ENCODE data around the gene KRI1.
"Not testable (repeated sequence)": the region's sequence is repeated elsewhere in the genome, so short reads cannot be mapped to it uniquely, and the experiment has no call there.

KRI1 gene

DNA sequence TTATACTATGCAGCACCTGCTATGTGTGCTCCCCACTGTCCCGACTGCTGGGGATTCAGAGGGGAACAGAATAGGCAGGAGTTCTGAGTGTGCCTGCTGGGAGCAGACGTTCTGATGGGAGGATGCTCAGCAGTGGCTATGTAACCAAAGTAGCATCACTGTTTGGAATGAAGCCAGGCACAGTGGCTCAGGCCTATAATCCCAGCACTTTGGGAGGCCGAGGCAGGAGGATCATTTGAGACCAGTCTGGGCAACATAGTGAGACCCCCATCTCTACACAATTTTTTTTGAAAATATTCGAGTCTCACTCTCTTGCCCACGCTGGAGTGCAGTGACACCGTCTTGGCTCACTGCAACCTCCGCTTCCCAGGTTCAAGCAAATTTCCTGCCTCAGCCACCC, 16.1 kb downstream of the KRI1 start:
- DNase-seq = no peak

DNA sequence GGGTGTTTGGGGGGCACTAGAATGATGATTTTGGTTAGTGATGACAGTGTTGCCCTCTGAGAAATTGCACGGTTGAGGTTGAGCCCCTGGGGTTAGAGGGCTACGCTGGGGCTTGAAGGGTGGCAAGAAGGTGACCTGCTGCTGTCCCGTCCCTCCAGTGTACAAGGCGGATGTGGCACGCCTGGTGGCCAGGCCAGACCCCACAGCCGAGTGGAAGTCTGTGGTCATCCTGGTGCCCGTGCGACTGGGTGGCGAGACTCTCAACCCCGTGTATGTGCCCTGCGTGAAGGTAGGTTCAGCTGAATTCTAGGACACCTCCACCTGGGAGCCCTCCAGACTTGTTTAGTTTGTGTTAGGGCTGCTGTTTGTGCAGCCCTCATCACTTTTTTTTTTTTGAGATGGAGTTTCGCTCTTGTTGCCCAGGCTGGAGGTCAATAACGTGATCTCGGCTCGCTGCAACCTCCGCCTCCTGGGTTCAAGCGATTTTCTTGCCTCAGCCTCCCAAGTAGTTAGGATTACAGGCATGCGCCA, 17.0 kb downstream of the KRI1 start:
- DNase-seq = no peak

DNA sequence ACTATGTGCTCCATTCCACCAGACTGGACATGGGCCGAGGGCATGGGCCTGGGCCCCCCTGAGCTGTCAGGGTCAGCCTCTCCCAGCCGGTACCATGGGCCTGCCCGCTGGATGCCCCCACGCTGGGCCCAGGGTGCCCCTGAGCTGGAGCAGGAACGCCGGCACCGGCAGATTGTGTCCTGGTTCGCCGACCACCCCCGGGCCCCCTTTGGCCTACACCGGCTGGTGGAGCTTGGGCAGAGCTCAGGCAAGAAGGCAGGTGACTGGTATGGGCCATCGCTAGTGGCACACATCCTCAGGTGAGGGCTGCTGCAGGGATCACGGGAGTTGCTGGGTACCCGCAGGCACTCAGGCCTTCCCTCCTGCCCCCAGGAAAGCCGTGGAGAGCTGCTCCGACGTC, 19.0 kb downstream of the KRI1 start:
- DNase-seq = no peak

DNA sequence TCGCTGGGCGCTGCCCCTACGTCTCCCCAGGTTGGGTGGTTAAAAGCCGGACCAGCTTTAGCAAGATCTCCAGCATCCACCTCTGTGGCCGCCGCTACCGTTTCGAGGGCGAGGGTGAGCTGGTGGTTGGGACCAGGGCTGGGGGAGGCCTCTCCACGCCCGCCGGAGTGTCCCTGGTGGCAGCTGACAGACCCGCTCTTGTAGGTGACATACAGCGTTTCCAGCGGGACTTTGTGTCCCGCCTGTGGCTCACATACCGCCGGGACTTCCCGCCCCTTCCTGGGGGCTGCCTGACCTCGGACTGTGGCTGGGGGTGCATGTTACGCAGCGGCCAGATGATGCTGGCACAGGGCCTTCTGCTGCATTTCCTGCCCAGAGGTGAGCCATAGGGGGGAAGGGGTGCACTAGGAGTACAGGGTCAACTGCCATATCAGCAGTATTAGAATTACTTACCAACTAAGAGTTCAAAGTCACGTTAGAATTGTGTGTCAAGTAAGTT, 21.0 kb downstream of the KRI1 start:
- no peak for DNase-seq

DNA sequence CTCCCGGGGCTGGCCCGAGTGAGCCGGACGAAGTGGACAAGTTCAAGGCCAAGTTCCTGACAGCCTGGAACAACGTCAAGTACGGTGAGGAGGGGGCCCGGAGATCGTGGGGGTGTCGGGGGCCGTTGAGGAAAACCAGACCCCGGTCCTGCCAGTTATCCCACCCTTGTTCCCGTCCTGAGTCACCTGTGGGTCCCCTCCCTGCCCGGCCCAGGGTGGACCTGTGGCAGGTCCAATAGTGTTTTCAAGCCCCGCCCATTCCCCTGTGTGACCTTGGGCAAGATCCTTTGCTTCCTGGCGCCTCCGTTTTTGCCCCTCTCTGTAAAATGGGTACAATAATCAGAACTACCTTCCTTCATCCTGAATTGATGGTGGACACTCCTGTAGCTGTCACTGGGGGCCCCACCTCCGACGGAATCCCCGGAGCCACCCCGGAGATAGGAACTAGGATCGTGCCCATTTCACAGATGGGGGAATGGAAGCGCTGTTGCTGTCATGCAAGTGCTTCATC, 21.5 kb downstream of the KRI1 start:
- DNase-seq = no peak

DNA sequence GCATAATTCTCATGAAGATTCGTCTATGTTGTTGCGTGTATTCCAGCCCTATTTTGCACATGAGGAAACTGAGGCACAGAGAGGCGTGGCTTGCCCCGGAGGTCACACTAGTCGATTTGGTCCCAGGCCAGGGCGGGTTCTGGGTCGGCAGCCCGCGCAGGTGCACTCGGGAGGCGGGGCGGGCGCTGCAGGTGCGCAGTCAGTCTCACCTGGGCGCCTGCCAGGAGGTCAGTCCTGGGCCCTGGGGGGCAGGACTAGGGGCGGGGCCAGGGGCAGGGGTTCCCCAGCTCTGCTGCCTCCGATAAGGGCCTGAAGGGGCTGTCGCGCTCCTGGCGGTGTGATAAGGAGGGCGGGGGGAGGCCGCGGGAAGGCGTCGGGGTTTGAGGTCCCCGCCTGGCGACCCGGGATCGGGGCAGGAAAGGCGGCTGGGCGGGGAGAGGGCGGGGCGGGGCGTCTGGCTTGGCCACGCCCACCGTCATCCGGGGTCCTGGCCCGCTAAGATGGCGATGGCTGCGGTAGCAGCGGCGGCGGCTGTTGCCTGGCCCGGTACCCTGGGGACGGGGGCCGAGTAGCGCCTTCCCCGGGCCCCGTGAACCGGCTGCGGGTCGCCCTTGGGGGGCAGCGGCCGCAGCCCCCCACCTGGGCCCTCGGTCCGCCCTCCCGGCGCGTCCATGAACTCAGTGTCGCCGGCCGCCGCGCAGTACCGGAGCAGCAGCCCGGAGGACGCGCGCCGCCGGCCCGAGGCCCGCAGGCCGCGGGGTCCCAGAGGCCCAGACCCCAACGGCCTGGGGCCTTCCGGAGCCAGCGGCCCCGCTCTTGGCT, 22.2 kb downstream of the KRI1 start, which contains the start of gene ATG4D:
TSS of gene ATG4D (plus strand) at position 485 of the 822 bp plus-strand sequence. CDS start at position 672, 187 bp downstream.
- peak; percentile 76 for DNase-seq

DNA sequence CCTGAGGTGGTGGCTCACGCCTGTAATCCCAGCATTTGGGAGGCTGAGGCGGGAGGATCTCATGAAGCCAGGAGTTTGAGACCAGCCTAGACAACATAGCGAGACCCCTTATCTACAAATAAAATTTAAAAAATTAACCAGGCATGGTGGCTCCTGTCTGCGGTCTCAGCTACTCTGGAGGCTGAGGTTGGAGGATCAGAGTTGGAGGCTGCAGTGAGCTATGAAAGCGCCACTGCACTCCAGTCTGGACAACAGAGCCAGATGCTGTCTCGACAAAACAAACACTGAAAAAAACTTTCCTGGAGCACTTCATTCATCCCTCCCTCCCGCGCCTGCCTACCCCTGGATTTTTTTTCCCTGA, 22.8 kb downstream of the KRI1 start:
- DNase-seq = no peak

DNA sequence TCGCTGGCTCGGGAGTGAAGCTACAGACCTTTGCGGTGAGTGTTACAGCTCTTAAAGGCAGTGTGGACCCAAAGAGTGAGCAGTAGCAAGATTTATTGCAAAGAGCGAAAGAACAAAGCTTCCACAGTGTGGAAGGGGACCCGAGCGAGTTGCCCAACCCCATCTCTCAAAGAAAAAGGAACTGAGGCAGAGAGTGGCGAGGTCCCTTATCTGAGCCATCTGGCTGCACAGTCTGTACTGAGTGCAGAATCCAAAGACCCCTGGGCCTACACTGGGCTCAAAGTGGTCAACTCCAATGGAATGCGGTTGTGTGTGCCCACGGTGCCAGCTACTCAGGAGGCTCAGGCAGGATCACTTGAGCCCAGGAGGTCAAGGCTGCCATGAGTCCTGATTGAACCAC, 26.8 kb downstream of the KRI1 start:
- not testable (repeated sequence) for DNase-seq

DNA sequence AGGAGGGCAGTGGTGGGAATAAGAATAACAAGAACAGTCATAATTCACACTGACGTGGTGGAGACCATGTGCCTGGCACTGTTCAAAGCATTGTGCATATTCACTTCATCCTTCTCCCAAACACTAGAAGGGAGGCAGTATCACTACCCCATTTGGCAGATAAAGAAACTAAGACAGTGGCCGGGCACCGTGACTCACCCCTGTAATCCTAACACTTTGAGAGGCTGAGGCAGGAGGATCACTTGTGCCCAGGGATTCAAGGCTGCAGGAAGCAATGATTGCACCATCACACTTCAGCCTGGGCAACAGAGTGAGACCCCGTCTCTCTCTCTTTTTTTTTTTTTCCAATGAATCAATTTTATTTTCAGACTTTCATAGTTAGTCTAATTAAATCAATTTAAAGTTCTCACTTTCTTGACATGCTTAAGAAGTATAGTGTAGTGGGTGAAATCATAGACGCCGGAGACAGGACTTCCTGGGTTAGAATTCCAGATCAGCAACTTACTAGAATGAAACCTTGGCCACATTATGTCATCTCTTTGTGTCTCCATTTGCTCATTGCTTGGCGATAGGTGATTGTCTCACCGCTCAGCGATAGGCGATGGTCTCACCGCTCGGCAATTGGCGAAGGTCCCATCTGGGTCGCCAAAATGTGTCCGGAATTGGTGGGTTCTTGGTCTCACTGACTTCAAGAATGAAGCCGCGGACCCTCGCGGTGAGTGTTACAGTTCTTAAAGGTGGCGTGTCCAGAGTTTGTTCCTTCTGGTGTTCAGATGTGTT, 27.4 kb downstream of the KRI1 start:
- DNase-seq = no peak

DNA sequence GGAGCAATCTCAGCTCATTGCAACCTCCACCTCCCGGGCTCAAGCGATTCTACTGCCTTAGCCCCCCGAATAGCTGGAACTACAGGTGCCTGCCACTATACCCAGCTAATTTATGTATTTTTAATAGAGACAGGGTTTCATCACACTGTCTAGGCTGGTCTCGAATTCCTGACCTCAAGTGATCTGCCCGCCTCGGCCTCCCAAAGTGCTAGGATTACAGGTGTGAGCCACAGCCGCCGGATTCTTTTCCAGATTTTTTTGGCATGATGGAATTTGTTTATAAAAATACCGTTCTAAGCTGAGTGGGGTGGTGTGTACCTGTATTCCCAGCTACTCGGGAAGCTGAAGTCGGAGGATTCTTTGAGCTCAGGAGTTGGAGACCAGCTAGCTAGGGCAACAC, 28.1 kb downstream of the KRI1 start:
- DNase-seq = no peak

DNA sequence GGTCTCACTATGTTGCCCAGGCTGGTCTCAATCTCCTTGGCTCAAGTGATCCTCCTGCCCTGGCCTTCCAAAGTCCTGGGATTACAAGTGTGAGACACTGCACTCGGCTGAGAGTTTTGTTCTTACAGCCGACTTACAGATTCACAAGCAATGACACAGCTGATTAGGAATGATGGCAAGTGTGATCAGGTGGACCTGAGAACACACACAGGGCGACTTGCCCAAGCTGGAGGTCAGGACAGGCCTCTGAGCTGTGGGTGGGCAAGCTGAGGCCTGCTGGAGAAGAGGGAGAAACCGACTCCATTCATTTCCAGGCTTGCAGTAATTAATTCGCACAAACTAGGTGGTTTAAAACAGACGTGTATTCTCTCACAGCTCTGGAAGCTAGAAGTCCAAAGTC, 30.2 kb downstream of the KRI1 start:
- DNase-seq = no peak

DNA sequence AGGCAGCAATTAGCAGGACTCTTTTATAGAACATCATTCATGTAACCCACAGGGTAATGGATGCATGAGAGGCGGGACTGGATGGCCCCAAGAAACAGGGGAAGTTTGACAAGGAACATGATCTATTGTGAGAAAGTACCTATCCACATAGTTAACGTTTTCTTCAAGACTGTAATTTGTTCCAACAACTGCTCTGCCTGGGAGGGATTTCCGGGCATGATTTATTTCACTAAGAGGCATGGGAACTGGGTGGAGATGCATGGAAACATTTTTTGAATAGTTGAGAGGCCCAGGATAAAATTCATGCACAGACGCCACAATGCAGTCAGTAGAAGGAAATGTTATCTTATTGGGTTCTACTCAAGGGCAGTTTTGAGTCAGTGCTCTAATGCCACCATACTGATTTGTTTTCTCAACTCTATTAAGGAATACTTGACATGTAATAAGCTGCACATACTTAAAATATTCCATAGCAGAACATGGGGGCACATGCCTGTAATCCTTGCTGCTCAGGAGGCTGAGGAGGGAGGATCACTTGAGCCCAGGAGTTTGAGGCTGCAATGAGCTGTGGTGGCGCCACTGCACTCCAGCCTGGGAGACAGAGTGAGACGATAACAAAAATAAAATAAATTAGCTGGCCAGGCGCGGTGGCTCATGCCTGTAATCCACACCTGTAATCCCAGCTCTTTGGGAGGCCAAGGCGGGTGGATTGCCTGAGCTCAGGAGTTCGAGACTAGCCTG, 32.0 kb downstream of the KRI1 start:
- no peak for DNase-seq

DNA sequence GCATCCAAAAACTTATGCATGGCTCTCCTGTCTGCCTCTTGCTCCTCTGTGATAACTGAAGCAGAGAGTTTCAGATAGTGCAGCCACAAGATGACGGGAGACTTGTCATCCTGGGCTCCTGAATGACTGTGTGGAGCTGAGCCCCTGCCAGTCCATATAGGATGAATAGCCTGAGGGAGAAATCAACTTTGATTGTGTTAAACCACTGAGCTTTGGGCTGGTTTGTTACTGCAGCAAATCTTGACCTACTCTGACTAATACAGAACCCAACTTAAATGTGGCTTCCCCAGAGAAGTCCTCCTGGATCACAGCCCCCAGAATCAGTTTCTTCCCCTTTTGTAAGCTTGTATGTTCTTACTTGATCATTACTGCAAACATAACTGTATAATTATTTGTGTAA, 33.4 kb downstream of the KRI1 start:
- no peak for DNase-seq

DNA sequence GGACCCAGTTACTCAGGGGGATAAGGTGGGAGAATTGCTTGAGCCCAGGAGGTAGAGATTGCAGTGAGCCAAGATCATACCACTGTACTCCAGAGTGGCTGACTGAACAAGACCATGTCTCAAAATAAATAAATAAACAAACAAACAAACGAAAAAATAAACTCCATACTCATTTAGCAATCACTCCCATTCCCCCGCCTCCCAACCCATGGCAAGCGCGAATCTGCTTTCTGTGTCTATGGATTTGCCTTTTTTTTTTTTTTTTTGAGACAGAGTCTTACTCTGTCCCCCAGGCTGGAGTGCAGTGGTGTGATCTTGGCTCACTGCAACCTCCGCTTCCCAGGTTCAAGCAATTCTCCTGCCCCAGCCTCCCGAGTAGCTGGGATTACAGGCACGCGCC, 38.9 kb downstream of the KRI1 start:
- DNase-seq = not testable (repeated sequence)

DNA sequence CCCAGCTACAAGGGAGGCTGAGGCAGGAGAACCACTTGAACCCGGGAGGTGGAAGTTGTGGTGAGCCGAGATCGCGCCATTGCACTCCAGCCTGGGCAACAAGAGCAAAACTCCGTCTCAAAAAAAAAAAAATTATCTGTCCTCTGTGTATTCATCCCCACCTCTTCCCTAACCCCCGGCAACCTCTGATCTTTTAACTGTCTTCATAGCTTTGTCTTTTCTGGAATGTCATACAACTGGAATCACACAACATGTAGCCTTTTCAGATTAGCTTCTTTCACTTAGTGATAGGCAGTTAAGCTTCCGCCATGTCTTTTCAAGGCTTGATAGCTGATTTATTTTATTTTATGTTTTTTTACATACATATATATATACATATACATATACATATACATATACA, 40.2 kb downstream of the KRI1 start:
- DNase-seq = no peak

DNA sequence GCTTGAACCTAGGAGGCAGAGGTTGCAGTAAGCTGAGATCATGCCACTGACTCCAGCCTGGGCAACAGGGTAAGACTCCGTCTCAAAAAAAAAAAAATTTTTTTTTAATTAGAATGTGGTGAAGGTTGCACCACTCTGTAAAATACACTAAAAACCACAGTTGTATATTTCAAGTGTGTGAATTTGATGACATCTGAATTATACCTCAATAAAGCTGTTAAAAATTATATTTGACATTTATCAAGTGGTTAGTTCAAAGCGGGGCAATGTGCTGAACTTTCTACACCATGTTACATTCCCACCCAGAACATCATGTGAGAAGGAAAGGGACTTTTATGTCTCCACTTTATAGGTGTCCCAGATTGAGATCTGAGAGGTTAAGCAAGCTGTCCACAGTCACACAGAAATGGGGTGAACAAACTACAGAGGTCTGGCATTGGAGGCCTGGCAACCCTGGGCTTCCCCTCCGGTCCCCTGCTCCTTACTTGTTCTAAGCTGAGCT, 42.6 kb downstream of the KRI1 start:
- no peak for DNase-seq

DNA sequence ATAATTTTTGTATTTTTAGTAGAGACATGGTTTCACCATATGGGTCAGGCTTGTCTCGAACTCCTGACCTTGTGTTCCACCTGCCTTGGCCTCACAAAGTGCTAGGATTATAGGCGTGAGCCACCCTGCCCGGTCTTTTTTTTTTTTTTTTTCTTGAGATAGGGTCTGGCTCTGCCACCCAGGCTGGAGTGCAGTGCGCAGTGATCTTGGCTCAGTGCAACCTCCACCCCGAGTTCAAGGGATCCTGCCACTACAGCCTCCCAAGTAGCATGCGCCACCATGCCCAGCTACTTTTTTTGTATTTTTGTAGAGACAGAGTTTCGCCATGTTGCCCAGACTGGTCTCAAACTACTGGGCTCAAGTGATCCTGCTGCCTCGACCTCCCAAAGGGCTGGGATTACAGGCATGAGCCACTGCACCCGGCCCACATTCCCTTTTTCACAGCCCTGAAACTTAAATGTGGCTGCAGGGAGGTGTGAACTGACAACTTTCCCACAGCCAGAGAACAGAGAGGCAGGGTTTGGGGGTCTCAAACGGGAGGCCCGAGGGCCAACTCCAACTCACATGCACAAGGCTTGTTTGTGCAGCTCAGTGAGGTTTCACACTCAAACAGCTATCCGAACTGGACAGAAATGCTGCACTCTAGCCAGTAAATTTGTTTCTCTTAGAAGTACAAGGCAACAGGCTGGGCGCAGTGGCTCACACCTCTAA, 44.2 kb downstream of the KRI1 start:
- no peak for DNase-seq

DNA sequence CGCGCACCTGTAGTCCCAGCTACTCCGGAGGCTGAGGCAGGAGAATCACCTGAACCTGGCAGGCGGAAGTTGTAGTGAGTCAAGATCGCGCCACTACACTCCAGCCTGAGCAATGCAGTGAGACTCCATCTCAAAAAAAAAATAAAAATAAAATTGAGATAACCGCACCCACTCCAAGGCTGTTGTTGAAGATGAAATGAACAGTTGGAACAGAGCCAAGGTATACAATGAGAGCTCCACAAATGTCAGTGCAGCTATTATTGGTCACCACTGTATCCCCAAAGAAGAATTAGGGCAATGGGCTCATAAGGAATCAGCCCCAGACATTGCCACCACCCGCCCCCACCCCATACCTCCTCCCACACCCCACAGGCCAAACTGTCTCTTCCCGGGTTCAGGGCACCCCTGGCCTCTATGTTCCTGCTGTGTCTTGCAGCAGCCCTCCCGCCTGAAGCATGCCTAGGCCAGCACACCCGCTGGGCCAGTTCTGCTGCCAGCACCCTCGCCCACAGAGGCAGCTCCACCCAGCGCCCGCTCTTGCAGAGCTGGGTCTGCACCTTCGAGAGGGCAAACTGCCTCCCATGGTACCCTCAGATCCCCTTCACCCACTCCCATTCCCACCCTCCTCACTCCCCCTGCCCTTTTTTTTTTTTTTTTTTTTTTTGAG, 45.0 kb downstream of the KRI1 start:
- DNase-seq = no peak

DNA sequence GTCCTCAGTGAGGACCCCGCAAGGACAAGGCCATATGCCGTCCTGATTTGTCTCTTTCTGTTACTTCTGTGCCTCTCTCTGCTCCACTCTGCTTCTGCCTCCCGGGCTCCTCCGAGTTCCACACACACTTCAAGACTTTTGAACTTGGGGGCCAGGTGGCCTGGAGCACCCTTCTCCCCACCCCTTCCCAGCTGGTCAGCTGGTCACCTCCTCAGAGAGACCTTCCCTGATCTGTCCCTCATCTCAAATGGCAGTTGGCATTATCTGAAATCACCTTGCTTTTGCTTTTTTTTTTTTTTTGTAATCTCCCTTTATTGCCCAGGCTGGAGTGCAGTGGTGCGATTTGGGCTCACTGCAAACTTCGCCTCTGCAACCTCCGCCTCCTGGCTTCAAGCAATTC, 46.4 kb downstream of the KRI1 start:
- DNase-seq = no peak

DNA sequence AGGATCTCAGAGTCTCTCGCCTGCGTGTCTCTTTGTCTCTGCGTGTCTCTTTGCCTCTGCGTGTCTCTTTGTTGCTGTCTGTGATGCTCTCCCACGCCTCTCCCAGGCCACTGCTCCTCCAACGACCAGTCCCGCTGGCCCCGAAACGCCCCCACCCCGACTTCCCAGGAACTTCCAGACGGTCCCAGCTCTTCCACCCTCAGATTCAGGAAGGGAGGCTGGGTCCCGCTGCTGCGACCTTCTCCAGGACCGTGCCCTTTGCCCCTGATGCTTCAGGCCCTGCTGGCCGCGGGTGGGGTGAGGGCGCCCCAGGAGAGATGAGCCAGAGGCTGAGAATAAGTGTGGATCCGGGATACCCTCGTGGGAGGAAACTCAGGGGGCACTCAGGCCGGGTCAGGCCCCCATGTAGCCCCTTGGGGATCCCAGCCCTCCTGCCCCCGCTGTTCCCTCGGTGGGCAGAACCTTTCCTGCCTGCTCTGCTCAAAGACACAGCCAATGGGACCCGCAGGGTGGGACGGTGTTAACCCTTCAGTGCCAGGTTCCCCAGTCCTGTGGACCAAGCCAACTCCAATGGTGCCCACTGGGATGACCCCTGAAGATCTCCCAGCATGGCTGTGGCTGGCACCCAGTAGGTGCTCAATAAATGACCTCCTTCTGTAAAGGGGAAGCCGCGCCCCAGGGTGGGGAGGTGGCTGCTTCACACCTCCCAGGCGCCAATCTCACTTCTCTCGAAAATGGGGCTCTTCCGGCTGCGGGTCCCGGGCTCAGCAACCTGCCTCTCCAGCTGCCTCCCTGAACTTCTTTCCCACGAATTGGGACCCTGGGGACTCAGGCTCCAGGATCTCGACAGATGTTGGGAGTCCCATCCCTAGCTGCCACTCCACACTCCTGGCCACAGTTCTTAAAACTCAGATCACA, 47.1 kb downstream of the KRI1 start:
- no peak for DNase-seq
